NCI-H1694 treated with DMSO at 0.1 percent for 48 hours (cell line): ENCODE measurements around the gene DSG2.

Source experiments
- DNase-seq: peaks from one replicate; lab custom pipeline; 2025; lab: John Stamatoyannopoulos, UW

DSG2 gene

DNA sequence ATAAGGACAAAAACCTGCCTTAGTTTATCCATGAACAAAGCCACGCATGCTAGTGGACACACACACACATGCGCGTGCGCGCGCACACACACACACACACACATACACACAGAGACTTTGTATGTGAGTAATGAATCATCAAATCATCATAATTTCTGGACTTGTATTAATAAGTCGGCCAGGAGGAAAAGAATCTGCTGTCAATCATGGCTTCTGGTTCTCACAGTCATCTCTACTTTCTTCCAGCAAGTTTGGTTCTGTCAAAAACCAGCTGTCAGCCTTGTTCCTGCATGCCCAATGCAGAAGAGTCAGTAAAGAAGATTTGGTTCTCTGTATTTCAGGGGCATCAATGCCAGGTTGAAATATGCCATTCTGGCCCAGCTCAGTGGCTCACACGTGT is 92.6 kb downstream of the DSG2 start:
- DNase-seq: no peak

- DNase-seq: no peak
Observed at GRCh38 chr18:31591113-31591512, 93.1 kb downstream of the DSG2 start.

DNA sequence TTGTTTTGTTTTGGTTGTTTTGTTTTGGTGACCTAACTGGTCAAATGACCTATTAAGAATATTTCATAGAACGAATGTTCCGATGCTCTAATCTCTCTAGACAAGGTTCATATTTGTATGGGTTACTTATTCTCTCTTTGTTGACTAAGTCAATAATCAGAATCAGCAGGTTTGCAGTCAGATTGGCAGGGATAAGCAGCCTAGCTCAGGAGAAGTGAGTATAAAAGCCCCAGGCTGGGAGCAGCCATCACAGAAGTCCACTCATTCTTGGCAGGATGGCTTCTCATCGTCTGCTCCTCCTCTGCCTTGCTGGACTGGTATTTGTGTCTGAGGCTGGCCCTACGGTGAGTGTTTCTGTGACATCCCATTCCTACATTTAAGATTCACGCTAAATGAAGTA is 93.7 kb downstream of the DSG2 start, which contains the start of gene TTR:
TSS of gene TTR (plus strand) at position 250 of the 400 bp plus-strand sequence. CDS start at position 276, 26 bp downstream.
- no peak for DNase-seq

DNA sequence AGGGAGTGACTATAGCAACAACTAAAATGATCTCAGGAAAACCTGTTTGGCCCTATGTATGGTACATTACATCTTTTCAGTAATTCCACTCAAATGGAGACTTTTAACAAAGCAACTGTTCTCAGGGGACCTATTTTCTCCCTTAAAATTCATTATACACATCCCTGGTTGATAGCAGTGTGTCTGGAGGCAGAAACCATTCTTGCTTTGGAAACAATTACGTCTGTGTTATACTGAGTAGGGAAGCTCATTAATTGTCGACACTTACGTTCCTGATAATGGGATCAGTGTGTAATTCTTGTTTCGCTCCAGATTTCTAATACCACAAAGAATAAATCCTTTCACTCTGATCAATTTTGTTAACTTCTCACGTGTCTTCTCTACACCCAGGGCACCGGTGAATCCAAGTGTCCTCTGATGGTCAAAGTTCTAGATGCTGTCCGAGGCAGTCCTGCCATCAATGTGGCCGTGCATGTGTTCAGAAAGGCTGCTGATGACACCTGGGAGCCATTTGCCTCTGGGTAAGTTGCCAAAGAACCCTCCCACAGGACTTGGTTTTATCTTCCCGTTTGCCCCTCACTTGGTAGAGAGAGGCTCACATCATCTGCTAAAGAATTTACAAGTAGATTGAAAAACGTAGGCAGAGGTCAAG is 94.7 kb downstream of the DSG2 start:
- no peak for DNase-seq

GRCh38 chr18:31595121-31595771 is 97.3 kb downstream of the DSG2 start:
- no peak for DNase-seq

DNA sequence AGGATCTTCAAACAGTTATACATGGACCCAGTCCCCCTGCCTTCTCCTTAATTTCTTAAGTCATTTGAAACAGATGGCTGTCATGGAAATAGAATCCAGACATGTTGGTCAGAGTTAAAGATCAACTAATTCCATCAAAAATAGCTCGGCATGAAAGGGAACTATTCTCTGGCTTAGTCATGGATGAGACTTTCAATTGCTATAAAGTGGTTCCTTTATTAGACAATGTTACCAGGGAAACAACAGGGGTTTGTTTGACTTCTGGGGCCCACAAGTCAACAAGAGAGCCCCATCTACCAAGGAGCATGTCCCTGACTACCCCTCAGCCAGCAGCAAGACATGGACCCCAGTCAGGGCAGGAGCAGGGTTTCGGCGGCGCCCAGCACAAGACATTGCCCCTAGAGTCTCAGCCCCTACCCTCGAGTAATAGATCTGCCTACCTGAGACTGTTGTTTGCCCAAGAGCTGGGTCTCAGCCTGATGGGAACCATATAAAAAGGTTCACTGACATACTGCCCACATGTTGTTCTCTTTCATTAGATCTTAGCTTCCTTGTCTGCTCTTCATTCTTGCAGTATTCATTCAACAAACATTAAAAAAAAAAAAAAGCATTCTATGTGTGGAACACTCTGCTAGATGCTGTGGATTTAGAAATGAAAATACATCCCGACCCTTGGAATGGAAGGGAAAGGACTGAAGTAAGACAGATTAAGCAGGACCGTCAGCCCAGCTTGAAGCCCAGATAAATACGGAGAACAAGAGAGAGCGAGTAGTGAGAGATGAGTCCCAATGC is 98.3 kb downstream of the DSG2 start:
- no peak for DNase-seq

GRCh38 chr18:31598021-31598805 is 100.2 kb downstream of the DSG2 start:
- no peak for DNase-seq
